Tibial artery (tissue), 4 donors: ENCODE measurements around the gene ANKRD27.
"Not testable (repeated sequence)": the region's sequence is repeated elsewhere in the genome, so short reads cannot be mapped to it uniquely, and the experiment has no call there.

Source experiments
- DNase-seq, 2 donors: peaks; one replicate each; pipeline ENCODE4 v3.0.0-alpha.2; 2019
- H3K27ac ChIP-seq, 2 donors: fragments of 200-600 bp; sonication (generic) in 1 of 2; 1 replicate in 1 of 2; 2 replicates in 1 of 2; pipeline ENCODE4 v1.5.1; 2018 to 2019; ENCODE audit warnings: mild to moderate bottlenecking in 1 of 2
- H3K27me3 ChIP-seq, 2 donors: fragments of 200-600 bp; sonication (generic) in 1 of 2; one replicate each; pipeline versions ENCODE4 v1.5.1 to v1.6.0; 2016 to 2019
- H3K36me3 ChIP-seq, 3 donors: fragments of 200-600 bp; sonication (generic) in 2 of 3; one replicate each; pipeline ENCODE4 v1.5.1; 2016 to 2019; ENCODE audit warnings: mild to moderate bottlenecking in 2 of 3
- H3K4me1 ChIP-seq, 4 donors: fragments of 200-600 bp; sonication (generic) in 2 of 4; 1 replicate in 3 of 4; 2 replicates in 1 of 4; pipeline ENCODE4 v1.5.1; 2016 to 2019
- H3K4me3 ChIP-seq, 2 donors: fragments of 200-600 bp; sonication (generic) in 1 of 2; 1 replicate in 1 of 2; 2 replicates in 1 of 2; pipeline ENCODE4 v1.5.1; 2018 to 2019; ENCODE audit warnings: mild to moderate bottlenecking in 2 of 2
- H3K9me3 ChIP-seq, 3 donors: fragments of 200-600 bp; sonication (generic) in 1 of 3; one replicate each; pipeline ENCODE4 v1.5.1; 2016 to 2019
- intact Hi-C: fragments of 100-400 bp; cut with DNase I; formaldehyde crosslinking; loops from one replicate; pipeline ENCODE4 v1.15.0; 2023; ENCODE audit warnings: low total_unique reads
- TF ChIP-seq, protein P1 (sequence below), 2 experiments: fragments of 200-600 bp in 1 of 2; fragments of 450-650 bp in 1 of 2; IDR thresholded peaks; one replicate each; pipeline ENCODE4 v1.5.1; 2017 to 2019; ENCODE audit warnings: antibody characterized with exemption in 2 of 2, mild to moderate bottlenecking in 1 of 2, moderate library complexity in 1 of 2

Gene ANKRD27

DNA sequence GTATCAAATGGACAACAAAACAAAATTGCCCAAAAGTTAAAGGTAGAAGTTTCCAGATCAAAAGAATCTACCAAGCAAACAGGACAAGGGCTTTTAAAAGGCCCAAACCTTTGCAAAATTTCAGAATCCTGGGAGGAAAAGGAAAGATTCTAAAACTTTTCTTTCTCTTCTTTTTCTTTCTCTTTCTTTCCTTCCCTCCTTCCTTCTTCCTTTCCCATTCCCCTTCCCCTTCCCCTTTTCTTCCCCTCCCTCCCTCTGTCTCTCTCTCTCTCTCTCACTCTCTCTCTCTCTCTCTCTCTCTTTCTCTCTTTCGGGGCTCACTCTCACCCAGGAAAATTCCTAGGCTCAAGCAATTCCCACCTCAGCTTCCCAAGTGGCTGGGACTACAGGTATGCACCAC, 98.2 kb downstream of the ANKRD27 start:
- H3K27me3 ChIP-seq = peaks cover 0 to 9% of the 10 kb centered on the region in 2 donors

DNA sequence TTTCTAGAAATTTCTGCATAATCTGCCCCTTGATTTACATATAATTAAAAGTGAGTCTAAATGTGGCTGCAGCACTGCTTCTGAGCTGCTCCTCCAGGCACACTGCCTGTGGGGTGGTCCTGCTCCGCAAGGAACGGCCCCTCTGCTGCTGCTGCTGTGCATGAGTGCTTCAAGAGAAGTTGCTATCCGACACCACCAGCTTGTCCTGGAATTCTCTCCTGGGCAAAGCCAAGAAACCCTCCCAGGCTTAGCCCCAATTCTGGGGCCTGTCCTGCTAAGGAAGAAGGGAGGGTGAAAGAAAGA, 101.5 kb downstream of the ANKRD27 start:
- H3K9me3 ChIP-seq = no peaks in the 10 kb centered on the region
- DNase-seq = no peak
- TF ChIP-seq, protein P1, sequence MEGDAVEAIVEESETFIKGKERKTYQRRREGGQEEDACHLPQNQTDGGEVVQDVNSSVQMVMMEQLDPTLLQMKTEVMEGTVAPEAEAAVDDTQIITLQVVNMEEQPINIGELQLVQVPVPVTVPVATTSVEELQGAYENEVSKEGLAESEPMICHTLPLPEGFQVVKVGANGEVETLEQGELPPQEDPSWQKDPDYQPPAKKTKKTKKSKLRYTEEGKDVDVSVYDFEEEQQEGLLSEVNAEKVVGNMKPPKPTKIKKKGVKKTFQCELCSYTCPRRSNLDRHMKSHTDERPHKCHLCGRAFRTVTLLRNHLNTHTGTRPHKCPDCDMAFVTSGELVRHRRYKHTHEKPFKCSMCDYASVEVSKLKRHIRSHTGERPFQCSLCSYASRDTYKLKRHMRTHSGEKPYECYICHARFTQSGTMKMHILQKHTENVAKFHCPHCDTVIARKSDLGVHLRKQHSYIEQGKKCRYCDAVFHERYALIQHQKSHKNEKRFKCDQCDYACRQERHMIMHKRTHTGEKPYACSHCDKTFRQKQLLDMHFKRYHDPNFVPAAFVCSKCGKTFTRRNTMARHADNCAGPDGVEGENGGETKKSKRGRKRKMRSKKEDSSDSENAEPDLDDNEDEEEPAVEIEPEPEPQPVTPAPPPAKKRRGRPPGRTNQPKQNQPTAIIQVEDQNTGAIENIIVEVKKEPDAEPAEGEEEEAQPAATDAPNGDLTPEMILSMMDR (IDR thresholded peaks at IDR 0.05) = no peak

More for the DNA sequence above, 98.2 kb downstream of the ANKRD27 start:
- no peak for DNase-seq
- Histone ChIP-seq H3K9me3 (no peaks in the 10 kb centered on the region), H3K36me3 (no peaks in the 10 kb centered on the region), H3K4me1 (peaks cover 0 to 4% (median 2%) of the 10 kb centered on the region in 4 donors), H3K27ac (no peak overlapping the region), H3K4me3 (no peak overlapping the region)
- TF ChIP-seq, protein P1 (IDR thresholded peaks at IDR 0.05) = no peak
- intact Hi-C loops = no loop called here

DNA sequence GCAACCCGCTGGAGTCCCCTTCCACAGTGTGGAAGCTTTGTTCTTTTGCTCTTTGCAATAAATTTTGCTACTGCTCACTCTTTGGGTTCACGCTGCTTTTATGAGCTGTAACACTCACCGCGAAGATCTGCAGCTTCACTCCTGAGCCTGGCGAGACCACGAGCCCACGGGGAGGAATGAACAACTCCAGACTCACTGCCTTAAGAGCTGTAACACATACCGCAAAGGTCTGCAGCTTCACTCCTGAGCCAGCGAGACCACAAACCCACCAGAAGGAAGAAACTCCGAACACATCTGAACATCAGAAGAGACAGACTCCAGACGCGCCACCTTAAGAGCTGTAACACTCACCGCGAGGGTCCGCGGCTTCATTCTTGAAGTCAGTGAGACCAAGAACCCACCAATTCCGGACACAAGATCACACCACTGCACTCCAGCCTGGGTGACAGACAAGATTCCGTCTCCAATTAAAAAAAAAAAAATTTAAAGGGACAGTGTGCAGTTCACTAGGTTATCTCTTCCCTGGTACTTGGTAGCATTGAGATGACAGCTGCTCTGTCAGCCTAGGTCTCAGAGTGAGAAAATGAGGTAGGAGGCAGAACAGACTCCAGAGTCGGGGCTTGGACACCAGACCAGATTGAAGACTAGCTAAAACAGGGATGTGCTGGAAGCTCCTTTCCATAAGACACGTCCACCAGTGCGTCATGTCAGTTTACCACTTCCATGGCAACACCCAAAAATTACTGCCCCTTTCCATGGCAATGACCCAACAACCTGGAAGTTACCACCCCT, 102.1 kb downstream of the ANKRD27 start:
- H3K4me3 ChIP-seq, intact Hi-C loops, H3K9me3 ChIP-seq: not testable (repeated sequence)

More for the DNA sequence above, 101.5 kb downstream of the ANKRD27 start:
- intact Hi-C loops = no loop called here
- peaks cover 0 to 36% of the 10 kb centered on the region in 2 donors for H3K27me3 ChIP-seq
- H3K36me3 ChIP-seq = no peaks in the 10 kb centered on the region
- H3K4me3 ChIP-seq = no peak overlapping the region
- H3K27ac ChIP-seq = no peak overlapping the region
- no peaks in the 10 kb centered on the region for H3K4me1 ChIP-seq

DNA sequence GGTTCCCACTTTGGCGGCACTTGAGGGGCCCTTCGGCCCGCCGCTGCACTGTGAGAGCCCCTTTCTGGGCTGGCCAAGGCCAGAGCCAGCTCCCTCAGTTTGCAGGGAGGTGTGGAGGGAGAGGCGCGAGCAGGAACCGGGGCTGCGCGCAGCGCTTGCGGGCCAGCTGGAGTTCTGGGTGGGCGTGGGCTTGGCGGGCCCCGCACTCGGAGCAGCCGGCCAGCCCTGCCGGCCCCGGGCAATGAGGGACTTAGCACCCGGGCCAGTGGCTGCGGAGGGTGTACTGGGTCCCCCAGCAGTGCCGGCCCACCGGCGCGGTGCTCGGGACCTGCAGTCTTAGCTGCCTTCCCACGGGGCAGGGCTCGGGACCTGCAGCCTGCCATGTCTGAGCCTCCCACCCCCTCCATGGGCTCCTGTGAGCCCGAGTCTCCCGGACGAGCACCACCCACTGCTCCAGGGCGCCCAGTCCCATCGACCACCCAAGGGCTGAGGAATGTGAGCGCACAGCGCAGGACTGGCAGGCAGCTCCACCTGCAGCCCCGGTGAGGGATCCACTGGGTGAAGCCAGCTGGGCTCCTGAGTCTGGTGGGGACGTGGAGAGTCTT, 103.4 kb downstream of the ANKRD27 start:
- H3K9me3 ChIP-seq, DNase-seq, H3K27ac ChIP-seq, H3K4me3 ChIP-seq, intact Hi-C loops, H3K4me1 ChIP-seq, H3K36me3 ChIP-seq: not testable (repeated sequence)
- peaks cover 0 to 46% of the 10 kb centered on the region in 2 donors for H3K27me3 ChIP-seq

More for the DNA sequence above, 102.1 kb downstream of the ANKRD27 start:
- H3K27me3 ChIP-seq = peaks cover 0 to 38% of the 10 kb centered on the region in 2 donors
- not testable (repeated sequence) for H3K4me1 ChIP-seq, H3K27ac ChIP-seq, H3K36me3 ChIP-seq, DNase-seq

DNA sequence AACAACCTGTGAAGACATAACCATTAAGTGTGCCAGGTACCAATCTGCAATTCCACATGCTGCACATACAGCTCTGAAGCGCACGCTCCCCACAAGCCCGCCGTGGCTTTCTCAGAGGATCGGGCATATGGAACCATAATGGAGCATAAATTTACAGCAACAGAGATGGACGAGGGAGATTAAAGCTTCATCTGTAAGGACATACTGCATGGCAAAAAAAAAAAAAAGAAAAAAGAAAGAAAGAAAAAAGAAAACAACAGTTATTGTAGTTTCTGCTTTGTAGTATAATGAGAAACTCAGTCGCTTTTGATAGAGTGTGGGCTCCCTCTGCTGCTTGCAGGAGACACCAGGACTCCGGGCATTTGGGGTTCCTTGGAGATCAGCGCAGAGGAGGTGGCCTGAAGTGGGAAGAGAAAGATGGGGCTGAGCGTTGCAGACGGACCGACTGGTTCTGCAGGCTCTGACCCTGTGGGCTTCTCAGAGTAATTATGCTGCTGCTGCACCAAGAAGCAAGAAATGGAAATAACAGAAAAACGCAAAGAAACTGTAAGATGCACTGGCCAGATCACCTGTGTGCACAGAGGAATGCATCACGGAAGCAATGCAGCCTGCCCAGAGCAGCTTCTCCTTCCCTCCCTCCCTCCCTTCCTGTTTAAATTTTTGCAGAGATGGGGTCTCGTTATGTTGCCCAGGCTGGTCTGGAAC, 104.7 kb downstream of the ANKRD27 start:
- peak in 1 of 2 donors; percentile 35 for DNase-seq
- intact Hi-C loops = no loop called here
- H3K4me3 ChIP-seq = no peak overlapping the region
- peaks cover 0 to 50% of the 10 kb centered on the region in 2 donors for H3K27me3 ChIP-seq
- H3K36me3 ChIP-seq = no peaks in the 10 kb centered on the region
- TF ChIP-seq, protein P1 (IDR thresholded peaks at IDR 0.05) = peak; percentile 28 to 29
- no peaks in the 10 kb centered on the region for H3K9me3 ChIP-seq
- no peaks in the 10 kb centered on the region for H3K4me1 ChIP-seq
- H3K27ac ChIP-seq = no peak overlapping the region

DNA sequence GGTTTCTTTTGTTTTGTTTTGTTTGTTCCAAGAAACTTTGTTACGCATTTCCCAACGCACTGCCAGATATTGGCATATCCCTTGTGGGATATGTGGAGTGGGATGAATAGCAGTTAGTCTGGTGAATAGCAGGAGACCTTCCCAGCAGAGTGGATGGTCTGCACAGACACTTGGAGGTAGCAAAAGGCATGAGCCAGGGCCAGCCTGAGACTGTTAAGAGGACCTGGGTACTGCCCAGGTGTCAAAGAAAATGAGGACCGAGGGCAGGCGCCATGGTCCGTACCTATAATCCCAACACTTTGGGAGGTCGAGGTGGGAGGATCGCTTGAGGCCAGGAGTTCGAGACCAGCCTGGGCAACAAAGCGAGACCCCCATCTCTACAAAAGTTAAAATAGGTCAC, 107.5 kb downstream of the ANKRD27 start:
- TF ChIP-seq, protein P1 (IDR thresholded peaks at IDR 0.05) = no peak
- intact Hi-C loops = no loop called here
- H3K36me3 ChIP-seq = no peaks in the 10 kb centered on the region
- no peak overlapping the region for H3K27ac ChIP-seq
- no peaks in the 10 kb centered on the region for H3K9me3 ChIP-seq
- H3K4me1 ChIP-seq = no peaks in the 10 kb centered on the region
- no peak overlapping the region for H3K4me3 ChIP-seq
- DNase-seq = no peak
- peaks cover 0 to 41% of the 10 kb centered on the region in 2 donors for H3K27me3 ChIP-seq
